Activated CD4-positive, alpha-beta T cell treated with anti-CD3 and anti-CD28 coated beads for 24 hours (primary cell): ENCODE results near the gene SLC44A4.
A peak's percentile ranks its signal among the peaks of the same experiment; 100 is the strongest.
"Not testable (repeated sequence)": the region's sequence is repeated elsewhere in the genome, so short reads cannot be mapped to it uniquely, and the experiment has no call there.

Experiments used
- DNase-seq, 2 donors: peaks; one replicate each; pipeline ENCODE4 v3.0.0-alpha.2; 2020; ENCODE audit warnings: low read depth in 2 of 2

SLC44A4 gene

GRCh38 chr6:31879901-31880300 is 1.1 kb upstream of the SLC44A4 start:
- no peak for DNase-seq

DNA sequence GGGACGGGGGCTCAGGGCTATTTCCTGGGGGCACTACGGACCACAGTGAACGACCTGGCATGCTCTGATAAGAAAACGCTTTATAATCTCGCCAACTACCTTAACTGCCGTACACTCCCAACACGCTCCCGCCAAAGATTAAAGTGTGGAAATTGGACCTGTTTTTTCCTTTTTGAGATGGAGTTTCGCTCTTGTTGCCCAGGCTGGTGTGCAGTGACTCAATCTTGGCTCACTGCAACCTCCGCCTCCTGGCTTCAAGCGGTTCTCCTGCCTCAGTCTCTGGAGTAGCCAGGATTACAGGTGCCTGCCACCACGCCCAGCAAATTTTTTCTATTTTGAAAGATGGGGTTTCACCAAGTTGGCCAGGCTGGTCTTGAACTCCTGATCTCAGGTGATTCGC is 346 bp upstream of the SLC44A4 start:
- DNase-seq: no peak

GRCh38 chr6:31878222-31878621 is 575 bp downstream of the SLC44A4 start:
- no peak for DNase-seq

DNA sequence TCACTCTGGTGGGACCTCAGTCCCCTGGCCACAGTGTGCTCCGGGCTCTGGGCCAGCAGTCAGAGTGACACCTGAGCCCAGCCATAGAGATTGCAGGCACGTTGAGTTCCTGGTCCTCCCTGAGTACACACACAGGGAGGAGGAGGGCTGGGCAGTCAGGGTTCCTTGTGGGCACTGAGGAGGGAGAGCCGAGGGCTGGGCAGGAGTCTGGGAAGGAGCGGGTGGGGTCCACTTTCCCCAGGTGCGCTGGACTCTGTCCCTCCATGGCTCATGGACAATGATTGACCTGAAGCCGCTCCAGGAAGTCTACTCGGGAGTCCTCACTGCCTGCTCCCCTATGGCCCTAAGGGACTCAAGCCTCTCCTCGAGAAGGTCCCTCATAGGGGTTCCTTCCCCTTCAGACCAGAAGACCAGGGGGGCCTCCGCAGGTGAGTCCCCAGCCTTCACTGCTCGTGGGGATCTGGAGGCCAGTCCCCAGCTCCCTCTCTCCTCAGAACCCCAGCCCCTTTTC is 1.1 kb downstream of the SLC44A4 start:
- DNase-seq: no peak

DNA sequence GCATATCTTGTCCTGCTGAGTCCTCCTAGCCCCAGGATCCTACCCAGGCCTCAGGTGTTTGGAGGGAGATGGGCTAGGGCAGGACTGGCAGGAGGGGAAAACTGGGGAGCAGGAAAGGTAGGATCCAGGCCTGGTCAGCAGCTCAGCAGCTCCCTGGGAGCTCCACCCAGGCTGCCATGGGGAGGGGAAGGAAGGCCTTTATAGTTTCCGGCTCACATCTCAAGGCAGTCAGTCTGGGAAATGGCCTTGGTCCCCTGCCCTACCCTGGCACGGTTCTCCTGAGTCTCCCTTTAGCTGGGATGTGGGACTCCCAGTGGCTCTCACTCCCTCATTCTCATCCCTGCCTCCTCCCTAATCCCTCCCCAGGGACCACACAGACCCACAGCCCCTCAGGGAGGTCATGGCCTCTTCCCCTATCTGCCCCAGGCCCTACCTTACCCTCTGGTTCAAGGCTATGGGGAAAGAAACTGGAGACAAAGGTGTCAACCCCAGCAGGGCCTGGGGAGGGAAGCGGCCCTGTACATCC is 1.6 kb downstream of the SLC44A4 start:
- no peak for DNase-seq

DNA sequence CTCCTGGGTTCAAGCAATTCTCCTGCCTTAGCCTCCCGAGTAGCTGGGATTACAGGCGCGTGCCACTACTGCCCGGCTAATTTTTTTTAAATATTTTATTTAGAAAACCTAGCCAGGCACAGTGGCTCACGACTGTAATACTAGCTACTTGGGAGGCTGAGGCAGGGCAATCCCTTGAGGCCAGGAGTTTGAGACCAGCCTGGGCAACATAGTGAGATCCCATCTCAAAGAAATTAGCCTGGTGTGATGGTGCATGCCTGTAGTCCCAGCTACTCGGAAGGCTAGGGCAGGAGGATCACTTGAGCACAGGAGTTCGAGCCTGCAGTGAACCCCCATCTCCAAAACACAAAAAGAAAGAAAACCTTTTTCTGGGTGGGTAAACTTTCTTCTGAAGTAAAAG is 2.4 kb downstream of the SLC44A4 start:
- no peak for DNase-seq

GRCh38 chr6:31875877-31876276 is 2.9 kb downstream of the SLC44A4 start:
- no peak for DNase-seq

- no peak for DNase-seq
Observed at GRCh38 chr6:31874836-31875572, 3.8 kb downstream of the SLC44A4 start.

- DNase-seq: no peak
Observed at GRCh38 chr6:31874084-31874670, 4.6 kb downstream of the SLC44A4 start.

GRCh38 chr6:31871046-31871659 is 7.6 kb downstream of the SLC44A4 start:
- no peak for DNase-seq

DNA sequence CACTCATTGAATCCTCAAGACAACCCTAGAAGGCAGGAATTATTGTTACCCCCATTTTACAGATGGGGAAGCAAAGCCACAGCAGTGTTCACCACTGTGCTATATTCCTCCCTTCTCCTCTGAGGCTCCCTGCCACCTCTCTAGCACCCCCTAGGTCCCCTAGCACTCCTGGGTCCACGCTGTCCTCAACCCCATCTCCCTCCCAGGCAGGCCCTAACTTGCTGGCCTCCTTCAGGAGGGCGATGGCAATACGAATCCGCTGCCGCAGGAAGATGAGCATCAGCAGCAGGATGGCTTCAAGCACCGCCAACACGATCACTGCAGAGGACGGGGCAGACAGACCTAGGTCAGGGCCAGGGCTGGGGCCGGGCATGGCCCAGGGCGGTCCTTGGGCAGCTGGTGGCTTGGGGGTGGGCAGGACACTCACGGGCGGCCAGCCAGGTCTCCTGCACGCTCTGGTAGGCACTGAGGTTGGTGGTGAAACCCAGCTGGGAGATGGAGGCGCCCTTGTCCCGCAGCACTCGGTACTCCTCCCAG is 8.3 kb downstream of the SLC44A4 start:
- DNase-seq: no peak

DNA sequence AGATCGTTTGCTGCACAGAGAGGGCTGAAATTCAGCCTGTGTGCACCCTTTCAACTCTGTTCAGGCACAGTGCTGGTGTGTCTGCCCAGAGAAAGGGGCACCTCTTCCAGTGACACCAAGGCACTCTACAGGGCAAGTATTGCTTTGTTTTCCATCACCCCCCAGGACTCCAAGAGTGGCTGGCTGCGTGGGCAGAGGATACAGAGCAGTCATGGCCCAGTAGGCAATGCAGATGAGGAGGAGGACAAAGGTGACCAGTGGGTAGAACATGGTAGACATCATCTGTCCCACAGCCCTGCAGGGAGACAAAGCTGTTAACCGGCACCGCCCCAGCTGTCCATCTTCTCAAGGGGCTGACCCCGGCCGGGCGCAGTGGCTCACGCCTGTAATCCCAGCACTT is 9.5 kb downstream of the SLC44A4 start:
- DNase-seq: no peak

DNA sequence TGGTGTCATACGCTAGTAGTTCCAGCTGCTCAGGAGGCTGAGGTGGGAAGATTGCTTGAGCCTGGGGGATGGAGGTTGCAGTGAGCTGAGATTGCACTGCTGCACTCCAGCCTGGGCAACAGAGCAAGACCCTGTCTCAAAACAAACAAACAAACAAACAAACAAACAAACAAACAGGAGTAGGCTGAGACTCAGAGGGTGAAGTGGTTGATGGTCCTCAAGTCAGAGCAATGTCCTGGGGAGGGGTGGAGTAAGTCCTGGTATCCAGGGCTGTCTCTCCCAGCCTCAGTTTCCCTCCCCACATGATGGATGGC is 10.2 kb downstream of the SLC44A4 start:
- DNase-seq: not testable (repeated sequence)

GRCh38 chr6:31865205-31866118 is 13.3 kb downstream of the SLC44A4 start:
- DNase-seq: no peak

DNA sequence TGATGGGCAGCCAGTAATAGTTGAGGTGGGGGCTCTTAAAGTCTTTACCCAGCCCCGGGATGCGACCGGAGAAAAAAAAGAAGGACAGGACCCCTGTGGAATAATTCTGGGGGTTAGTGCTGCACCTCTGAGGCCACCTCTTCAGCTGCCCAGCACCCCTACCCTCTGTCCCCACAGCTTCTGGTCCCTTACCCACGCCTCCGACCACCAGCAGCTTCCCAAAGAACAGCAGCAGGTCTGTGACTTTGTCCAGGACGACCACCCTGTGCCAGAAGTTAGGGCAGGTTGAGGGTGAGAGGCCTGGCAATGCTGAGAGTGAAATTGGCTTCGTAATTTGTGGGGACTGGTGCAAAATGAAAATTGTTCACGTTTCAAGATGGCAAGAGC is 14.0 kb downstream of the SLC44A4 start:
- DNase-seq: no peak

DNA sequence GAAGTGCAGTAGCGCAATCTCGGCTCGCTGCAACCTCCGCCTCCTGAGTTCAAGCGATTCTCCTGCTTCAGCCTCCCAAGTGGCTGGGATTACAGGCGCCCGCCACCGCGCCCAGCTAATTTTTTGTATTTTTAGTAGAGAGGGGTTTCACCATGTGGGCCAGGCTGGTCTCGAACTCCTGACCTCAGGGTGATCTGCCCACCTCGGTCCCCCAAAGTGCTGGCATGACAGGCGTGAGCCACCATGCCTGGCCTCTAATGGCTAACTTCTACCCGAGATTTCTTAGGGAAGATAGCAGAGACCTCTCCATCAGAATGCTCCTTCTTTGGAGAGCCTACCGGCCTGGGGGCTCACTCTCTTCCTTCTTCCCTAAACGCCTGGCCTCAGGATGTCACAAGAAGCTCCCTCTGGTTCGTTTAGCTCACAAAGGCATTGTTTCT is 14.7 kb downstream of the SLC44A4 start:
- DNase-seq: not testable (repeated sequence)

DNA sequence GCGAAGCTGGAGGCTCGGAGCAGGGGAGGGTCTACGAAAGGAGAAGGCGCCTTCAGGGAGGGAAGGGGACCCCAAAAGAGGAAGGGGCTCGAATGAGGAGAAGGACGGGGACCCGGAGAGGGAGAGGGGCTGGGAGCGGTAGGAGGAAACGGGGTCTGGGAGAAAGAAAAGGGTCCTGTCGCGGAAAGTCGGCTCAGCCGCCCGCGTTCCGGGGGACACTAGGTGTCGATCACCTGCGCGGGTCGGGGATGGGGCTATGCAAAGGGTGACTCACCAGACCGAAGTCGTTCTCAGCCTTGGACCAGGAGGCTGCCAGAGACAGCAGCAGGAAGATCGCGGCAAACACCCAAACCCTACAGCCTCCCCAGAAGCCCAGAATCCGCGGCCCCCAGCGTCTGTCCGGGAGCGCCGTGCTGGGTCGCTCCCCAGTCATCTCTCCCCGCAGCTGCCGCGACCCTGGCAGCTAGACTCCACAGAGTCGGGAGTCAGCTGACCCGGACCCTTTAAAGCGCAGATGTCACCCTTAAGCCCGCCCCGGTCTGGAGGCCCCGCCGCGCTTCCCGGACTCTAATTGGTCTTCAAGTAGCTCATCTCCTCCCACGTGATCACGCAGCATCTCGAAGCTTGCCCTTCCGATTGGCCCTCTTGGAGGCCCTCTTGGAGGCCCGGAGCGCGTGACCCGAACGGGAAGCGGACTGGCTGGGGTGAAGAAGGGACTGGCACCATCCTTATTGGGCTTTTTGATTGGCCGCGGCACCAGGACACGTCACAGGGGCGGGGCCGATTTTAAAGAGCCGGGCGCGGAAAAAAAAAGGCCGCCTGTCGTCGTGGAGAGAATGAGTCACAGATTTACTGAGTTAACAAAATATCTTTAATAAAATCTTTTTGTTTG is 16.2 kb downstream of the SLC44A4 start, which contains the start of gene NEU1:
Gene NEU1, minus strand, starts transcription at position 478 of the 892 bp plus-strand sequence. Its CDS starts 45 bp downstream, at position 433.
- peak; percentile 96 to 97 for DNase-seq

DNA sequence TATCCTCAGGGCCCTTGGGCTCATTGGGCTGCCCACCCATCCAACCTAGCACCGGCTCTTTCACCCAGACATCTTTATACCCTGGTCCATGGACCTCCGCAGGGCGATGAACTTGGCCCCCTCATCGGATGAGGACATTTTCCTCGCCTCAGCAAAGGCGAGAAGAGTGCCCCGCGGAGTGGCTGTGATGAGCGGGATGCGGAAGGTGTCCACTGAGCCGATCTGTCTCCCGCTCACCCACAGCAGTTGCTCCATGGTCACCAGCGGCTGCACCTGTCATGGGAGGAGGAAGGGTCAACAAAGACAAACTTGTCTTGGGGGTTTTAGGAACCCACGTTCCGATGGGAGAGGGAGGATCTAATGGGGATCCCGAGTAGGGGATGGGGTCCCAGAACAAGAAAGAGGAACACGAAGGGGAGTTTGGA is 16.9 kb downstream of the SLC44A4 start:
- no peak for DNase-seq

DNA sequence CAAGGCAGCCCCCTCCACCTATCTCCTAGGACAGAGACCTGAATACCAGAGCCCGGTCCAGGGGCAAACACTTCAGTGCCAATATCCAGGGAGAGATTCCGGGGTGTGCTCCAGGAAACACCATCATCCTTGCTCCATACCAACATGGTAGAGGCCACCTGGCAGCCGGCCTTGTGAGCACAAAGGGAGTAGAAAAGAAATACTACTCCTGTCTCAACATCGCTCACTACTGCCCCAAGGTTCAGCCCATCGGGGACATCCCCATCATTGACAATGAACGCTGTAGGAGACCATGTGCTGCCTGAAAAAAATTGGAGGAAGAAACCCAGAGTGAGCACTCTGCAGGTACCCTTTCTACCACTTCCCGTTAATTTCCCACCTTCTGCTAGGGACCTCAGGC is 17.6 kb downstream of the SLC44A4 start:
- DNase-seq: no peak

- no peak for DNase-seq
Observed at GRCh38 chr6:31860349-31860748, 18.4 kb downstream of the SLC44A4 start.
